A549 (cell line): ENCODE results near the gene CCDC137. TPM values are rescaled to one million over a fixed set of nuclear protein-coding genes. Genes with fewer than 3 reads are reported as not detected.

ENCODE experiments used
- ATAC-seq, 2 experiments: fragments of 200-7000 bp in 1 of 2; fragments of >200 bp in 1 of 2; cut with Nextera tagmentation in 1 of 2; cut with Tn5 transposase in 1 of 2; 3 replicates each; pipeline versions ENCODE4 v1.8.0 to v1.9.1; 2018 to 2020; ENCODE audit warnings: mild to moderate bottlenecking in 1 of 2, moderate library complexity in 1 of 2
- CTCF ChIA-PET: fragments of 300-600 bp; sonication (Branson Sonifier 250); formaldehyde crosslinking; extraction: SDS; loops from one replicate; lab custom pipeline; 2021; ENCODE audit warnings: antibody characterized with exemption, inconsistent platforms; lab: Yijun Ruan, JAX
- POLR2A ChIA-PET: fragments of 350-600 bp; formaldehyde crosslinking; extraction: SDS; loops from one replicate; lab custom pipeline; 2021; ENCODE audit warnings: antibody characterized with exemption, inconsistent platforms; lab: Yijun Ruan, JAX
- DNase-seq, 2 experiments: peaks; one replicate each; pipeline versions ENCODE4 v3.0.0 to v3.0.0-alpha.2; 2011 to 2016; ENCODE audit warnings: low read depth in 1 of 2, low spot score in 1 of 2
- FAIRE-seq: peaks from 2 replicates; lab custom pipeline; 2011; peaks lifted over from hg19 to GRCh38; lab: Jason Lieb, UNC
- H3K27ac ChIP-seq, 2 experiments: fragments of >200 bp; sonication (Bioruptor Twin); formaldehyde crosslinking; 3 replicates each; pipeline ENCODE4 v1.5.1; 2016 to 2017
- H3K4me1 ChIP-seq: fragments of >200 bp; sonication (Bioruptor Twin); formaldehyde crosslinking; 3 replicates; pipeline ENCODE4 v1.6.1; 2016
- H3K4me2 ChIP-seq: fragments of >200 bp; sonication (Bioruptor Twin); formaldehyde crosslinking; 3 replicates; pipeline ENCODE4 v1.6.1; 2016
- H3K4me3 ChIP-seq: fragments of >200 bp; sonication (Bioruptor Twin); formaldehyde crosslinking; 3 replicates; pipeline ENCODE4 v1.5.1; 2016
- H3K9me3 ChIP-seq: fragments of >200 bp; sonication (Bioruptor Twin); formaldehyde crosslinking; 3 replicates; pipeline ENCODE4 v1.6.1; 2016
- BHLHE40 ChIP-seq: IDR thresholded peaks from 2 replicates; pipeline ENCODE4 v1.6.1; 2012; ENCODE audit warnings: low read depth, low read length, inconsistent platforms
- CBX2 ChIP-seq: fragments of 200-600 bp; sonication (generic); IDR thresholded peaks from 2 replicates; pipeline ENCODE4 v1.6.1; 2016; ENCODE audit warnings: low read depth, mild to moderate bottlenecking, borderline replicate concordance
- CBX8 ChIP-seq: fragments of 200-600 bp; sonication (generic); IDR thresholded peaks from 2 replicates; pipeline ENCODE4 v1.6.1; 2016
- CEBPB ChIP-seq, 2 experiments: fragments of >200 bp in 1 of 2; sonication (Bioruptor Twin) in 1 of 2; formaldehyde crosslinking in 1 of 2; IDR thresholded peaks; 2 replicates each; pipeline ENCODE4 v1.6.1; 2012 to 2016
- CHD4 ChIP-seq: fragments of 200-600 bp; sonication (generic); IDR thresholded peaks from 2 replicates; pipeline ENCODE4 v1.6.1; 2016; ENCODE audit warnings: antibody characterized with exemption, mild to moderate bottlenecking, borderline replicate concordance
- EHF ChIP-seq: fragments of 250-450 bp; sonication (Bioruptor Pico); IDR thresholded peaks from 2 replicates; pipeline ENCODE4 v1.5.0; 2020; ENCODE audit warnings: mild to moderate bottlenecking
- EP300 ChIP-seq, 2 experiments: fragments of >200 bp; sonication (Bioruptor Twin); formaldehyde crosslinking; IDR thresholded peaks; 2 replicates in 1 of 2; 3 replicates in 1 of 2; pipeline ENCODE4 v1.6.1; 2016 to 2017
- FOSB ChIP-seq: fragments of 250-450 bp; sonication (Bioruptor Pico); IDR thresholded peaks from 2 replicates; pipeline ENCODE4 v1.5.0; 2020; ENCODE audit warnings: mild to moderate bottlenecking, moderate library complexity
- FOSL2 ChIP-seq, 2 experiments: fragments of 450-650 bp in 1 of 2; fragments of >200 bp in 1 of 2; sonication (Bioruptor Twin) in 1 of 2; formaldehyde crosslinking; IDR thresholded peaks; 2 replicates each; pipeline versions ENCODE4 v1.5.0 to v1.6.1; 2016 to 2020; ENCODE audit warnings: mild to moderate bottlenecking in 1 of 2, moderate library complexity in 1 of 2
- GATA3 ChIP-seq: IDR thresholded peaks from 2 replicates; pipeline ENCODE4 v1.6.1; 2012; ENCODE audit warnings: borderline replicate concordance
- HOXA7 ChIP-seq: fragments of 250-450 bp; sonication (Bioruptor Pico); IDR thresholded peaks from 2 replicates; pipeline ENCODE4 v1.5.0; 2020; ENCODE audit warnings: mild to moderate bottlenecking, moderate library complexity
- MYC ChIP-seq: IDR thresholded peaks from 2 replicates; pipeline ENCODE4 v1.6.1; 2012; ENCODE audit warnings: mild to moderate bottlenecking, inconsistent platforms, low read length, improper control_type of control experiment, borderline replicate concordance
- NPAS2 ChIP-seq: fragments of 250-450 bp; sonication (Bioruptor Pico); IDR thresholded peaks from 2 replicates; pipeline ENCODE4 v1.8.0; 2022; ENCODE audit warnings: mild to moderate bottlenecking, moderate library complexity, borderline replicate concordance
- RAD21 ChIP-seq, 2 experiments: fragments of >200 bp in 1 of 2; sonication (Bioruptor Twin) in 1 of 2; formaldehyde crosslinking in 1 of 2; IDR thresholded peaks in 1 of 2; conservative IDR thresholded peaks in 1 of 2; 2 replicates in 1 of 2; 3 replicates in 1 of 2; pipeline ENCODE4 v1.6.1; 2012 to 2018; ENCODE audit warnings: inconsistent platforms in 1 of 2
- RCOR1 ChIP-seq: fragments of 150-350 bp; IDR thresholded peaks from 2 replicates; pipeline ENCODE4 v1.6.1; 2014; ENCODE audit warnings: antibody characterized with exemption, low read length, low read depth
- RFX5 ChIP-seq: fragments of 450-650 bp; IDR thresholded peaks from 2 replicates; pipeline ENCODE4 v1.7.1; 2014; ENCODE audit warnings: antibody characterized with exemption, mild to moderate bottlenecking, moderate library complexity
- SMC3 ChIP-seq: fragments of >200 bp; sonication (Bioruptor Twin); formaldehyde crosslinking; IDR thresholded peaks from 3 replicates; pipeline ENCODE4 v1.6.1; 2018; ENCODE audit warnings: inconsistent platforms
- TFCP2L1 ChIP-seq: fragments of 250-450 bp; sonication (Bioruptor Pico); IDR thresholded peaks from 2 replicates; pipeline ENCODE4 v1.5.0; 2021; ENCODE audit warnings: mild to moderate bottlenecking
- ZFP36 ChIP-seq: fragments of 450-650 bp; IDR thresholded peaks from 2 replicates; pipeline ENCODE4 v1.6.1; 2014; ENCODE audit warnings: borderline replicate concordance; ENCODE audit not compliant: partially characterized antibody
- WGBS: methylation state at CpG from one replicate; pipeline ENCODE4 v1.1.6; 2017; ENCODE audit errors: missing lambda C conversion rate; 5-methylcytosine and 5-hydroxymethylcytosine counted together
- polyA plus RNA-seq, 4 experiments: library from polyadenylated mRNA; depleted of rRNA in 3 of 4; stranded (reverse); fragments of >200 nt; fragmentation: RNase III in 1 of 4; extraction: RNeasy Plus Mini Kit Qiagen cat#74134 plus additional on column Dnase treatment in 1 of 4; gene quantifications; 2 replicates in 3 of 4; 3 replicates in 1 of 4; pipeline ENCODE4 v1.2.3, GENCODE V29; 2011 to 2017
- TF ChIP-seq, protein P1 (sequence below): fragments of >200 bp; sonication (Bioruptor Twin); formaldehyde crosslinking; IDR thresholded peaks from 2 replicates; pipeline ENCODE4 v1.6.1; 2016
- TF ChIP-seq, protein P2 (sequence below): fragments of >200 bp; sonication (Bioruptor Twin); formaldehyde crosslinking; IDR thresholded peaks from 3 replicates; pipeline ENCODE4 v1.6.1; 2016

The CCDC137 gene
- polyA plus RNA-seq, 2 of the 4 experiments (the other 2 are of a cell fraction): 22.6 to 55.0 TPM

DNA sequence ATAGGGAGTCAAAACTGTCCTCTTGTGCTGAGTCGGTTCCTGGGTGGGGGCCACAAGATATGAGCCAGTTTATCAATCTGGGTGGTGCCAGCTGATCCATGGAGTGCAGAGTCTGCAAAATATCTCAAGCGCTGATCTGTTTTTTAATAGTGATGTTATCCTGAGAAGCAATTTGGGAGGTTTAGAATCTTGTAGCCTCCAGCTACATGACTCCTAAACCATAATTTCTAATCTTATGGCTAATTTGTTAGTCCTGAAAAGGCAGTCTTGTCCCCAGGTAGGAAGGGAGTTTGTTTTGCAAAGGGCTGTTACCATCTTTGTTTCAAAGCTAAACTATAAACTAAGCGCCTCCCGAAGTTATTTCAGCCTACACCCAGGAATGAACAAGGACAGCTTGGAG lies 27.9 kb upstream of the CCDC137 start:
- TF ChIP-seq FOSB (no peak), CEBPB (IDR thresholded peaks at IDR 0.05) (no peak), ZFP36 (no peak), NPAS2 (CRISPR knock-in tag) (no peak), FOSL2 (IDR thresholded peaks at IDR 0.05) (no peak), FOSL2 (CRISPR knock-in tag; IDR thresholded peaks at IDR 0.05) (no peak), TFCP2L1 (CRISPR knock-in tag) (no peak), CBX2 (no peak), BHLHE40 (no peak), SMC3 (no peak), HOXA7 (CRISPR knock-in tag) (no peak), RAD21 (conservative IDR thresholded peaks at IDR 0.05 in 1 of 2, IDR thresholded peaks at IDR 0.05 in 1 of 2) (no peak), MYC (no peak), RCOR1 (no peak), EP300 (IDR thresholded peaks at IDR 0.05) (no peak), GATA3 (no peak)
- TF ChIP-seq, protein P1, sequence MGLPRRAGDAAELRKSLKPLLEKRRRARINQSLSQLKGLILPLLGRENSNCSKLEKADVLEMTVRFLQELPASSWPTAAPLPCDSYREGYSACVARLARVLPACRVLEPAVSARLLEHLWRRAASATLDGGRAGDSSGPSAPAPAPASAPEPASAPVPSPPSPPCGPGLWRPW: no peak
- POLR2A ChIA-PET: interaction anchor here (0.6 to 1.0 kb wide), 2 partner anchors 27 to 32 kb away, joined by 3 read pairs; partner anchors contain the start of genes CCDC137 and OXLD1
- 63% methylated on average over 4 of the region's 4 CpGs for WGBS
- FAIRE-seq (no peak), ATAC-seq (no peak), DNase-seq (no peak)
- Histone ChIP-seq H3K9me3 (no peaks in the 10 kb centered on the region), H3K27ac (no peak overlapping the region), H3K4me1 (peaks cover 31% of the 10 kb centered on the region), H3K4me3 (no peak overlapping the region), H3K4me2 (no peak overlapping the region)
- CTCF ChIA-PET: interaction anchor here (0.6 to 1.9 kb wide), 9 partner anchors 17 to 1061 kb away, joined by 3 to 10 read pairs (median 4); partner anchors contain the start of genes ARL16 and HGS

DNA sequence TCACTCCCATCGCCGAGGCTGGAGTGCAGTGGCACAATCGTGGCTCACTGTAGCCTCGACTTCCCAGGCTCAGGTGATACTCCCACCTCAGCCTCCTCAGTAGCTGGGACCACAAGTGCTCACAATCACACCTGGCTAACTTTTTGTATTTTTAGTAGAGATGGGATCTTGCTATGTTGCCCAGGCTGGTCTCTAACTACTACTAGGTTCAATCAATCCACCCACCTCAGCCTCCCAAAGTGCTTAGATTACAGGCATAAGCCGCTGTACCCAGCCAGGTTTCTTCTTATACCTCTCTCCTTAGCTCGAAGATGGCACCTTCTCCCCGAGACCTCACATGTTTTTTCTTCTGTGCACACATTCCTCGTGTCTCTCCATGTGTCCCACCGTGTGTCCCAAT lies 26.5 kb upstream of the CCDC137 start:
- CTCF ChIA-PET: interaction anchor here (0.5 to 0.8 kb wide), 3 partner anchors 11 to 38 kb away, joined by 3 to 4 read pairs (median 3); no protein-coding TSS in a partner anchor
- H3K27ac ChIP-seq: no peak overlapping the region
- DNase-seq: no peak
- H3K4me3 ChIP-seq: no peak overlapping the region
- peaks cover 24% of the 10 kb centered on the region for H3K4me1 ChIP-seq
- TF ChIP-seq GATA3: no peak
- TF ChIP-seq, all 56 proteins: peak for 0
- 86% methylated on average over 9 of the region's 9 CpGs for WGBS
- Histone ChIP-seq H3K4me2 (no peak overlapping the region), H3K9me3 (no peaks in the 10 kb centered on the region)
- ATAC-seq: no peak
- no peak for FAIRE-seq
- POLR2A ChIA-PET: no interaction called here

DNA sequence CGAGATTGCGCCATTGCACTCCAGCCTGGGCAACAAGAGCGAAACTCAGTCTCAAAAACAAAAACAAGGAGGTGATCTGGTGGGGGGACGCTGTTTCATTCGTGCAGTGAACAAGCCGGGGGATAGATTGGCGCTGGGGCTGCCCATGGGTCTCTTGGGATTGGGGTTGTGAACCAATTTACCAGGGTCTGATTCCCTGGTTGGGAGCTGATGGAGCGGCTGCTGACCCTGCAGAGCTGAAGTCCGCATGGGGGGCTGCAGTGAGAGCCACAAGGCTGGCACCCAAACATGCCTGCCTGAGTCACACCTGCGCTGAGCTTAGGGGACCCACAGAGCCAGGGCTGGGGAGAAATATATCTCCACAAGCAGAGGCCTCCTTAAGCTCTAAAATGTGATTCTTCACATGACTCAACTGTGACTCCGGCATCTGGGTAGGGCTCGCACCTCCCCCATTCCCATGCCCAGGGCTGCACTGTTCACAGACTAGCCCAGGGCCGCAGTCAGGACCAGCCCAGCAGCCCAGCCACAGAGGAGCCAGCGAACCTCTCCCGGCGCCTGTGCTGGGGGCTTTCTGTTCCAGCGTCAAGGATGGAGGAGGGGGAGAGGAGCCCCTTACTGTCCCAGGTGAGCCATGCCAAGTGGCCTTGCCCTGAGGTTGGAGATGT lies 24.6 kb upstream of the CCDC137 start:
- Histone ChIP-seq H3K4me2 (peak overlapping the region; percentile 42), H3K9me3 (no peaks in the 10 kb centered on the region), H3K4me1 (peaks cover 16% of the 10 kb centered on the region), H3K27ac (peak overlapping the region; percentile 59 to 84), H3K4me3 (no peak overlapping the region)
- ChIA-PET CTCF (interaction anchor here (1.7 to 2.2 kb wide), 2 partner anchors 18 to 40 kb away, joined by 5 to 6 read pairs; no protein-coding TSS in a partner anchor), POLR2A (interaction anchor here (0.8 to 1.1 kb wide), 3 partner anchors 8 to 61 kb away, joined by 3 read pairs; partner anchors contain the start of gene MRPL12)
- ATAC-seq (peak; percentile 78 to 86), FAIRE-seq (no peak), DNase-seq (peak; percentile 50 to 86)
- WGBS: 74% methylated on average over 17 of the region's 17 CpGs
- TF ChIP-seq CBX8 (no peak), FOSL2 (IDR thresholded peaks at IDR 0.05) (no peak), FOSL2 (CRISPR knock-in tag; IDR thresholded peaks at IDR 0.05) (peak; percentile 45), CHD4 (no peak)

DNA sequence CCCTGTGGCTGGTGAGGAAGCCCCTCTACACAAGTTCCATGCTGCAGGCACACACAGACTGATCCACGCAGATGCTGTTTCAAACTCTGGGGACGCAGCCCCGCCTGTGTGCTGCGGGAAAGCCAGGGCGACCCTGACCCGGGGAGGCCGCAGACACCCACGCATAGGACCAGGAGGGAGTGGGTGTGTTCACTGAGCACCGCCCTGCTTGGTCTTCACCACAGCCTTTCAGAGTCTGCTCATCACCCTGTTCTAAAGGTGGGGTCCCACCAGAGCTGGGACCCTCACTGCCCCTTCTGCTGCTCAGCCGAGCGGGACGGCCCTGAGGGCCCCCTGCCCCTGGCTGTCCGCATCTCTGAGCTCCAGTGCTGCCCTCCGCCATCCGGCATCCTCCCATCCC lies 22.0 kb upstream of the CCDC137 start:
- H3K9me3 ChIP-seq: no peaks in the 10 kb centered on the region
- no peak for ATAC-seq
- TF ChIP-seq, protein P2, sequence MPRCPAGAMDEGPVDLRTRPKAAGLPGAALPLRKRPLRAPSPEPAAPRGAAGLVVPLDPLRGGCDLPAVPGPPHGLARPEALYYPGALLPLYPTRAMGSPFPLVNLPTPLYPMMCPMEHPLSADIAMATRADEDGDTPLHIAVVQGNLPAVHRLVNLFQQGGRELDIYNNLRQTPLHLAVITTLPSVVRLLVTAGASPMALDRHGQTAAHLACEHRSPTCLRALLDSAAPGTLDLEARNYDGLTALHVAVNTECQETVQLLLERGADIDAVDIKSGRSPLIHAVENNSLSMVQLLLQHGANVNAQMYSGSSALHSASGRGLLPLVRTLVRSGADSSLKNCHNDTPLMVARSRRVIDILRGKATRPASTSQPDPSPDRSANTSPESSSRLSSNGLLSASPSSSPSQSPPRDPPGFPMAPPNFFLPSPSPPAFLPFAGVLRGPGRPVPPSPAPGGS: no peak
- TF ChIP-seq EHF (CRISPR knock-in tag): no peak
- no peak for TF ChIP-seq NPAS2 (CRISPR knock-in tag)
- TF ChIP-seq CEBPB (IDR thresholded peaks at IDR 0.05): no peak
- no peak for TF ChIP-seq RFX5
- TF ChIP-seq, all 56 proteins: peak for 0
- ChIA-PET POLR2A (no interaction called here), CTCF (interaction anchor here (0.6 kb wide), 1 partner anchor 10 kb away, joined by 3 read pairs; no protein-coding TSS in a partner anchor)
- DNase-seq (no peak), FAIRE-seq (no peak)
- no peak overlapping the region for H3K4me2 ChIP-seq
- no peak overlapping the region for H3K27ac ChIP-seq
- 94% methylated on average over 15 of the region's 15 CpGs for WGBS
- H3K4me3 ChIP-seq: no peak overlapping the region
- peaks cover 12% of the 10 kb centered on the region for H3K4me1 ChIP-seq
